ENCODE results near the gene ENO3. TPM values are rescaled to one million over a fixed set of nuclear protein-coding genes. Genes with fewer than 3 reads are reported as not detected.

ENO3 gene
- total and polyA plus RNA-seq, 2 experiments from 2014 or later: 12.1 to 19.6 TPM

GRCh38 chr17:4959261-4959965 is 8.5 kb downstream of the ENO3 start:
- no peak; the same call in 2 of the 3 replicates for ATAC-seq
- no peak overlapping the region for H3K27ac ChIP-seq (ENCODE audit: low read depth)
- no peak overlapping the region for H3K27ac Mint-ChIP-seq

More at GRCh38 chr17:4959261-4959965, 8.5 kb downstream of the ENO3 start:
- Mint-ChIP-seq H3K4me1 (peaks cover 20% of the 10 kb centered on the region), H3K36me3 (ENCODE audit: low read depth) (peaks cover 42% of the 10 kb centered on the region), H3K9me3 (peaks cover 6% of the 10 kb centered on the region; the same call in 2 of the 3 replicates), H3K27me3 (ENCODE audit: insufficient read depth, low read depth, poor library complexity) (peaks cover 14% of the 10 kb centered on the region), H3K4me3 (no peak overlapping the region)
- no peak for TF ChIP-seq CREB1 (CRISPR knock-in tag; IDR thresholded peaks at IDR 0.05; ENCODE audit: low read depth)
- no peak for TF ChIP-seq EZH2 (IDR thresholded peaks at IDR 0.05; ENCODE audit: low read depth, unreplicated experiment)
- TF ChIP-seq STAT1 (IDR thresholded peaks at IDR 0.05; ENCODE audit: unreplicated experiment): no peak
- TF ChIP-seq POLR2AphosphoS5 (IDR thresholded peaks at IDR 0.05; ENCODE audit: low read depth): no peak
- TF ChIP-seq ETS1 (IDR thresholded peaks at IDR 0.05): no peak
- no peak for TF ChIP-seq REST (IDR thresholded peaks at IDR 0.05; ENCODE audit: unreplicated experiment)
- no peak for TF ChIP-seq ZNF331 (CRISPR knock-in tag; IDR thresholded peaks at IDR 0.05; ENCODE audit: low read depth)
- no peak for TF ChIP-seq NANOG (IDR thresholded peaks at IDR 0.05; ENCODE audit: borderline replicate concordance)
- TF ChIP-seq JUNB (IDR thresholded peaks at IDR 0.05; ENCODE audit: unreplicated experiment): no peak
- no peak for TF ChIP-seq ZNF114 (CRISPR knock-in tag; IDR thresholded peaks at IDR 0.05)
- no peak for TF ChIP-seq EZH2phosphoT487 (IDR thresholded peaks at IDR 0.05; ENCODE audit: unreplicated experiment)
- H3K27me3 ChIP-seq (ENCODE audit: insufficient read depth): no peaks in the 10 kb centered on the region
- no peaks in the 10 kb centered on the region for H3K9me2 ChIP-seq (ENCODE audit: insufficient read depth)
- DNase-seq (ENCODE audit: low spot score): no peak
- no peak overlapping the region for H3K4me2 ChIP-seq
- H4K20me1 ChIP-seq (replicated peaks; ENCODE audit: insufficient read depth): no peaks in the 10 kb centered on the region; the same call in none of the 2 replicates
- peaks cover 15% of the 10 kb centered on the region for H3K4me1 ChIP-seq (ENCODE audit: insufficient read depth)
- H3F3A ChIP-seq (replicated peaks; ENCODE audit: low read depth): no peaks in the 10 kb centered on the region
- no peak overlapping the region for H3K4me3 ChIP-seq
- H2AFZ ChIP-seq: no peak overlapping the region
- H3K36me3 ChIP-seq (ENCODE audit: insufficient read depth): no peaks in the 10 kb centered on the region
- peaks cover 4% of the 10 kb centered on the region for H3K79me2 ChIP-seq (replicated peaks; ENCODE audit: insufficient read depth)
